NCI-H1092 treated with DMSO at 0.1 percent for 48 hours (cell line): ENCODE results near the gene GPR25.

Experiments used
- DNase-seq: peaks from one replicate; lab custom pipeline; 2025; lab: John Stamatoyannopoulos, UW

Gene GPR25

GRCh38 chr1:200872446-200873115, at the start of gene GPR25:
TSS of gene GPR25 (plus strand) at chr1:200872981. CDS start at chr1:200873038, 57 bp downstream.
- DNase-seq, result no peak

GRCh38 chr1:200831091-200831490, 41.7 kb upstream of the GPR25 start:
- DNase-seq, result no peak

GRCh38 chr1:200834383-200834782, 38.4 kb upstream of the GPR25 start:
- no peak for DNase-seq

- no peak for DNase-seq
These were observed 36.6 kb upstream of the GPR25 start for GRCh38 chr1:200836213-200836612.

GRCh38 chr1:200837931-200838571, 34.7 kb upstream of the GPR25 start:
- no peak for DNase-seq

GRCh38 chr1:200838676-200839445, 33.9 kb upstream of the GPR25 start:
- no peak for DNase-seq

GRCh38 chr1:200845360-200845759, 27.4 kb upstream of the GPR25 start:
- no peak for DNase-seq

GRCh38 chr1:200846398-200846797, 26.4 kb upstream of the GPR25 start:
- DNase-seq, result no peak

- no peak for DNase-seq
These were observed 23.4 kb upstream of the GPR25 start for GRCh38 chr1:200849430-200849829.

GRCh38 chr1:200850554-200850953, 22.2 kb upstream of the GPR25 start:
- no peak for DNase-seq

GRCh38 chr1:200856716-200857357, 15.9 kb upstream of the GPR25 start:
- DNase-seq, result no peak

GRCh38 chr1:200857804-200858203, 15.0 kb upstream of the GPR25 start:
- DNase-seq, result no peak

GRCh38 chr1:200861937-200862647, 10.7 kb upstream of the GPR25 start:
- no peak for DNase-seq

- no peak for DNase-seq
These were observed 9.9 kb upstream of the GPR25 start for GRCh38 chr1:200862713-200863415.

GRCh38 chr1:200866116-200866515, 6.7 kb upstream of the GPR25 start:
- no peak for DNase-seq

- DNase-seq, result no peak
These were observed 6.3 kb upstream of the GPR25 start for GRCh38 chr1:200866521-200866920.

- DNase-seq, result no peak
These were observed 5.6 kb upstream of the GPR25 start for GRCh38 chr1:200867018-200867811.

GRCh38 chr1:200869376-200869752, 3.4 kb upstream of the GPR25 start:
- DNase-seq, result no peak

- DNase-seq, result no peak
These were observed 2.9 kb upstream of the GPR25 start for GRCh38 chr1:200869753-200870391.

GRCh38 chr1:200873116-200873670, 412 bp downstream of the GPR25 start:
- DNase-seq, result peak; percentile 22
